SU-DHL-6 (cell line): ENCODE data around the gene SRRM2.

Experiments used
- H2AFZ ChIP-seq: fragments of 200-600 bp; sonication (generic); 2 replicates; pipeline ENCODE4 v1.6.1; 2014; ENCODE audit warnings: low read depth, mild to moderate bottlenecking, moderate library complexity, mixed read lengths, antibody characterized with exemption, low read length; ENCODE audit not compliant: severe bottlenecking
- H3F3A ChIP-seq: fragments of 200-600 bp; shearing (Covaris generic); 2 replicates; pipeline ENCODE4 v1.6.0; 2016; ENCODE audit warnings: antibody characterized with exemption, mild to moderate bottlenecking; ENCODE audit not compliant: insufficient read depth
- H3K27ac ChIP-seq: fragments of 200-600 bp; sonication (generic); 2 replicates; pipeline ENCODE4 v1.5.1; 2016; ENCODE audit warnings: low read depth, mild to moderate bottlenecking, low read length, moderate library complexity, mixed read lengths
- H3K27me3 ChIP-seq: fragments of 200-600 bp; sonication (generic), shearing (Covaris generic); 2 replicates; pipeline ENCODE4 v1.6.0; 2014; ENCODE audit warnings: mild to moderate bottlenecking, low read length
- H3K36me3 ChIP-seq: fragments of 200-600 bp; sonication (generic); 2 replicates; pipeline ENCODE4 v1.6.1; 2014; ENCODE audit warnings: mild to moderate bottlenecking, low read length, mixed read lengths
- H3K4me2 ChIP-seq: fragments of 300-600, 200-600 bp; shearing (Covaris generic), sonication (generic); 2 replicates; pipeline ENCODE4 v1.6.0; 2014; ENCODE audit warnings: low read length, low read depth, mild to moderate bottlenecking; ENCODE audit not compliant: poor library complexity, severe bottlenecking
- H3K4me3 ChIP-seq: fragments of 200-600 bp; sonication (generic); 2 replicates; pipeline ENCODE4 v1.5.1; 2014; ENCODE audit warnings: antibody characterized with exemption, low read length, mild to moderate bottlenecking, mixed read lengths; ENCODE audit not compliant: insufficient read depth, poor library complexity, severe bottlenecking
- H3K79me2 ChIP-seq: fragments of 200-600 bp; sonication (generic); 2 replicates; pipeline ENCODE4 v1.6.1; 2014; ENCODE audit warnings: mild to moderate bottlenecking, low read length, moderate library complexity; ENCODE audit not compliant: insufficient read depth
- H3K9ac ChIP-seq: fragments of 200-600 bp; sonication (generic); 2 replicates; pipeline ENCODE4 v1.7.0; 2014; ENCODE audit warnings: mild to moderate bottlenecking, low read length
- H3K9me2 ChIP-seq: fragments of 200-600 bp; sonication (generic); replicated peaks from 2 replicates; pipeline ENCODE4 v1.6.1; 2014; ENCODE audit warnings: low read length; ENCODE audit not compliant: insufficient read depth
- H3K9me3 ChIP-seq: fragments of 200-600 bp; sonication (generic); 2 replicates; pipeline ENCODE4 v1.6.1; 2014; ENCODE audit warnings: low read length, mixed read lengths; ENCODE audit not compliant: insufficient read depth
- H4K20me1 ChIP-seq: fragments of 200-600 bp; sonication (generic); 2 replicates; pipeline ENCODE4 v1.6.1; 2014; ENCODE audit warnings: low read depth, mild to moderate bottlenecking, antibody characterized with exemption, low read length, moderate library complexity, mixed read lengths
- EZH2phosphoT487 ChIP-seq: fragments of 200-600 bp; sonication (generic), shearing (Covaris generic); conservative IDR thresholded peaks from 2 replicates; pipeline ENCODE4 v1.6.1; 2018; ENCODE audit warnings: mild to moderate bottlenecking, antibody characterized with exemption, low read length, moderate library complexity, mixed read lengths
- TF ChIP-seq, protein P1 (sequence below): fragments of 200-600 bp; sonication (generic); IDR thresholded peaks from one replicate; pipeline ENCODE4 v1.5.1; 2017; ENCODE audit warnings: antibody characterized with exemption, mild to moderate bottlenecking, low read length, moderate library complexity; ENCODE audit not compliant: insufficient read depth, poor library complexity, severe bottlenecking

The SRRM2 gene

DNA sequence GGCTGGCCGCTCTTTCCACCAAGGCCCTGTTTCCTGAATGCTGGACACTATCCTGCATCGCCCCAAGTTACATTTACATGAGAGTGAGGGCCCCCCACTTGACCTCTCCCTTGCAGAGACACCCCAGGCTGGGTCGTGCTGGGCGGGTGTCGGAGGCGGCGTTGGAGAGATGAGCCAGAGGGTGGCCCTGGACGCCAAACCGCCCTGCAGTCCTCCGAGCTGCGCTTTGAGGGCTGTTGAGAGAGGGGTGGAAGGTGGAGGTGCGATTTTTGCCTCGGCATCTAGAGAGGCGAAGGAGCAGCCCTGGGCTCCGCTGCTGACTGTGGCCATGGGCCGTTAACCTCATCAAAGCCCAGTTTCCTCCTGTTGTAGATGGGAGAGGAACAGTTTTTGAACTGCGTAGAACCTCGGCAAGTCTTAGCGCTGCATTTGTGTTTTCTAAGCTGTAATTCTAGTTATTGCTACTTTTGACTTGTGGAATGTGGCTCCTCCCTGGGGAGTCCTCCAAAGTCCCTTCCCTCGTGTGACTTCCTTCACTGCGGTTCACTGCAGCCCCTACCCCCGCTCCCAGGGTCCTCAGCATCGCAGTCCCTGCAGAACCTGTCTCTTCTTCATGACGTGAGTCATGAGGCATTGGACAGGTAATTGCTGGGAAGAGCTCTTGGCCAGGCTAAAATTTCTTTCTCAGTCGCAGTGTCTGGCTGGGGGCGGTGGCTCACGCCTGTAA, 25.6 kb downstream of the SRRM2 start:
- Histone ChIP-seq H4K20me1 (no peaks in the 10 kb centered on the region), H3K9ac (peak overlapping the region; percentile 93), H3K79me2 (peaks cover 16% of the 10 kb centered on the region), H3K27me3 (no peaks in the 10 kb centered on the region), H3F3A (peaks cover 16% of the 10 kb centered on the region), H3K36me3 (no peaks in the 10 kb centered on the region), H3K27ac (peak overlapping the region; percentile 84), H3K4me2 (peak overlapping the region; percentile 76), H2AFZ (peak overlapping the region; percentile 79), H3K9me3 (no peaks in the 10 kb centered on the region), H3K4me3 (peak overlapping the region; percentile 89), H3K9me2 (no peaks in the 10 kb centered on the region)
- TF ChIP-seq, protein P1, sequence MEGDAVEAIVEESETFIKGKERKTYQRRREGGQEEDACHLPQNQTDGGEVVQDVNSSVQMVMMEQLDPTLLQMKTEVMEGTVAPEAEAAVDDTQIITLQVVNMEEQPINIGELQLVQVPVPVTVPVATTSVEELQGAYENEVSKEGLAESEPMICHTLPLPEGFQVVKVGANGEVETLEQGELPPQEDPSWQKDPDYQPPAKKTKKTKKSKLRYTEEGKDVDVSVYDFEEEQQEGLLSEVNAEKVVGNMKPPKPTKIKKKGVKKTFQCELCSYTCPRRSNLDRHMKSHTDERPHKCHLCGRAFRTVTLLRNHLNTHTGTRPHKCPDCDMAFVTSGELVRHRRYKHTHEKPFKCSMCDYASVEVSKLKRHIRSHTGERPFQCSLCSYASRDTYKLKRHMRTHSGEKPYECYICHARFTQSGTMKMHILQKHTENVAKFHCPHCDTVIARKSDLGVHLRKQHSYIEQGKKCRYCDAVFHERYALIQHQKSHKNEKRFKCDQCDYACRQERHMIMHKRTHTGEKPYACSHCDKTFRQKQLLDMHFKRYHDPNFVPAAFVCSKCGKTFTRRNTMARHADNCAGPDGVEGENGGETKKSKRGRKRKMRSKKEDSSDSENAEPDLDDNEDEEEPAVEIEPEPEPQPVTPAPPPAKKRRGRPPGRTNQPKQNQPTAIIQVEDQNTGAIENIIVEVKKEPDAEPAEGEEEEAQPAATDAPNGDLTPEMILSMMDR: no peak
- TF ChIP-seq EZH2phosphoT487: no peak

DNA sequence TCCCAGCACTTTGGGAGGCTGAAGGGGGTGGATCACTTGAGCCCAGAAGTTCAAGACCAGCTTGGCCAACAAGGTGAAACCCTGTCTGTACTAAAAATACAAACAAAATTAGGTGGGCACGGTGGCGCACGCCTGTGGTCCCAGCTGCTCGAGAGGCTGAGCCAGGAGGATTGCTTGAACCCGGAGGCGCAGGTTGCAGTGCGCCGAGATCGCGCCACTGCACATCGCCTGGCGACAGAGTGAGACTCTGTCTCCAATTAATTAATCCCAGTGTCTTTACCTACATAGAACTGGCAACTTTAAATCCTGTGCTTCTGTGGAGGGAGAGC, 26.2 kb downstream of the SRRM2 start:
- peak overlapping the region; percentile 89 for H3K4me3 ChIP-seq
- TF ChIP-seq EZH2phosphoT487: no peak
- TF ChIP-seq, protein P1: no peak
- no peaks in the 10 kb centered on the region for H3K9me2 ChIP-seq
- H4K20me1 ChIP-seq: no peaks in the 10 kb centered on the region
- peaks cover 16% of the 10 kb centered on the region for H3K79me2 ChIP-seq
- no peaks in the 10 kb centered on the region for H3K9me3 ChIP-seq
- peaks cover 15% of the 10 kb centered on the region for H3F3A ChIP-seq
- peak overlapping the region; percentile 93 for H3K9ac ChIP-seq
- H3K27me3 ChIP-seq: no peaks in the 10 kb centered on the region
- no peak overlapping the region for H2AFZ ChIP-seq
- no peak overlapping the region for H3K27ac ChIP-seq
- H3K4me2 ChIP-seq: peak overlapping the region; percentile 76
- H3K36me3 ChIP-seq: no peaks in the 10 kb centered on the region

DNA sequence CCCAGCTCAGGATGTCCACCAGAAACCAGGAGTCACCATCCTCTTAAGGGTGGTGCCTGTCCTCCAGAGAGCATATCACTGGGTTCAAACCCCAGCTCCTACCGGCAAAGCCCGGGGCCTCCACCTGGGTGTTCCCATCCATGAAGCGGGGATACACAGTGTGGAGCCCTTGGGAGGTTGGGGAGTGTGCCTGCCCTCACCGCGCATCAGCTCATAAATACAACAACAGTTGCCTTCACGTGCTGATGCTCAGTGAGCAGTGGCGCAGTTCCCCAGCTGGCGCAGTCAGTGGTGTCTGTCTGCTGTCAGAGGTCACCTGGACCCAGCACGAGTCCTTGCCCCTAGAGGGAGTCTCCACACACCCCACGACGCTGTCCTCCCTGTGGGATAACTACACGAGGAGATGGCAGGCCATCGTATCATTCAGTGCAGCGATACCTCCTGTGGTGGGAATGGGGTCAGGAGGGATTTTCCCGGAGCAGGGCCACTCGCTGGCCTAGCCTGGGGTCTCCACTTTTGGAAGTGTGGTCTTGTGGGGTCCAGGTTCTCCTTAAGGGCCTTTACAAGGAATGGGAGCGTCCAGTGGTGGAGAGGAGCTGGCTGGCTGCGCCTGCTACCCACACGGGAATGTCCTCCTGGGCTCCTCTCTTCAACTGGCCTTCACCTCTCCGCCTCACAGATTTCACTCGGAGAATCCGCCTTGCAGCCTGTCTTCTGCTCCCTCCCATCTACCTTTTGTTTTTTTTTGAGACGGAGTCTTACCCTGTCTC, 26.9 kb downstream of the SRRM2 start:
- Histone ChIP-seq H3K4me2 (no peak overlapping the region), H3K36me3 (no peaks in the 10 kb centered on the region), H3K9me3 (no peaks in the 10 kb centered on the region), H3K27me3 (no peaks in the 10 kb centered on the region), H3K4me3 (no peak overlapping the region), H3K27ac (no peak overlapping the region), H3F3A (peaks cover 13% of the 10 kb centered on the region), H3K9ac (no peak overlapping the region), H2AFZ (no peak overlapping the region), H3K9me2 (no peaks in the 10 kb centered on the region), H4K20me1 (no peaks in the 10 kb centered on the region), H3K79me2 (peaks cover 16% of the 10 kb centered on the region)
- TF ChIP-seq, protein P1: no peak
- no peak for TF ChIP-seq EZH2phosphoT487
